IMR-90 (cell line): ENCODE results near the gene TRIM4. TPM values are rescaled to one million over a fixed set of nuclear protein-coding genes. Genes with fewer than 3 reads are reported as not detected.
"Not testable (repeated sequence)": the region's sequence is repeated elsewhere in the genome, so short reads cannot be mapped to it uniquely, and the experiment has no call there.

Experiments
- ATAC-seq: fragments of 200-7000 bp; cut with Tn5 transposase; 2 replicates; pipeline ENCODE4 v1.9.1; 2020; ENCODE audit warnings: low read depth, mild to moderate bottlenecking, moderate library complexity
- BruUV-seq: library from RNA; stranded (reverse); fragments of 400-500 nt; replicated peaks from 2 replicates; lab custom pipeline; 2021; lab: Mats Ljungman, UMichigan
- CTCF ChIA-PET: fragments of 300-600 bp; formaldehyde crosslinking; extraction: SDS; loops from one replicate; lab custom pipeline; 2021; ENCODE audit warnings: antibody characterized with exemption; lab: Yijun Ruan, JAX
- POLR2A ChIA-PET: fragments of 300-600 bp; sonication (Branson Sonifier 250); formaldehyde crosslinking; loops from one replicate; lab custom pipeline; 2022; ENCODE audit warnings: antibody characterized with exemption; ENCODE audit not compliant: unreplicated experiment; lab: Charles Lee
- DNase-seq: peaks from one replicate; pipeline ENCODE4 v3.0.0; 2013
- H2AFZ ChIP-seq: replicated peaks from 2 replicates; pipeline ENCODE3; 2013; ENCODE audit warnings: low read length, mild to moderate bottlenecking; ENCODE audit not compliant: poor library complexity
- H2AK5ac ChIP-seq: 2 replicates; pipeline ENCODE4 v1.6.1; 2013; ENCODE audit warnings: low read depth, low read length, inconsistent platforms
- H2AK9ac ChIP-seq: replicated peaks from 2 replicates; pipeline ENCODE3; 2013; ENCODE audit warnings: mild to moderate bottlenecking, low read depth, low read length, moderate library complexity; ENCODE audit not compliant: poor library complexity
- H2BK120ac ChIP-seq: 2 replicates; pipeline ENCODE4 v1.6.1; 2013; ENCODE audit warnings: low read depth, low read length, inconsistent platforms
- H2BK15ac ChIP-seq: 3 replicates; pipeline ENCODE4 v1.6.1; 2013; ENCODE audit warnings: low read depth, low read length, inconsistent platforms
- H2BK20ac ChIP-seq: 2 replicates; pipeline ENCODE4 v1.6.1; 2013; ENCODE audit warnings: low read depth, mild to moderate bottlenecking, inconsistent platforms, low read length, moderate library complexity
- H2BK5ac ChIP-seq: 2 replicates; pipeline ENCODE4 v1.6.1; 2013; ENCODE audit warnings: mild to moderate bottlenecking, low read depth, low read length, inconsistent platforms; ENCODE audit not compliant: poor library complexity, severe bottlenecking
- H3K14ac ChIP-seq: replicated peaks from 2 replicates; pipeline ENCODE4 v1.6.1; 2013; ENCODE audit warnings: low read depth, low read length, inconsistent platforms
- H3K18ac ChIP-seq: 2 replicates; pipeline ENCODE4 v1.6.1; 2013; ENCODE audit warnings: low read depth, low read length, control low read depth
- H3K23ac ChIP-seq: 2 replicates; pipeline ENCODE4 v1.6.1; 2013; ENCODE audit warnings: low read depth, low read length, inconsistent platforms
- H3K27ac ChIP-seq: 2 replicates; pipeline ENCODE4 v1.5.1; 2013; ENCODE audit warnings: mild to moderate bottlenecking, control low read depth, low read length; ENCODE audit not compliant: insufficient read depth
- H3K27me3 ChIP-seq: 2 replicates; pipeline ENCODE4 v1.6.1; 2013; ENCODE audit warnings: low read length; ENCODE audit not compliant: control insufficient read depth, insufficient read depth
- H3K36me3 ChIP-seq: 2 replicates; pipeline ENCODE4 v1.6.1; 2013; ENCODE audit warnings: low read length, mixed read lengths; ENCODE audit not compliant: control insufficient read depth, insufficient read depth
- H3K4ac ChIP-seq: 2 replicates; pipeline ENCODE4 v1.6.1; 2013; ENCODE audit warnings: low read depth, low read length, inconsistent platforms
- H3K4me1 ChIP-seq: 2 replicates; pipeline ENCODE4 v1.6.1; 2013; ENCODE audit warnings: low read length, mixed read lengths; ENCODE audit not compliant: control insufficient read depth, insufficient read depth
- H3K4me2 ChIP-seq: 2 replicates; pipeline ENCODE4 v1.6.1; 2013; ENCODE audit warnings: low read depth, mild to moderate bottlenecking, control low read depth, low read length, moderate library complexity
- H3K4me3 ChIP-seq: 2 replicates; pipeline ENCODE4 v1.5.1; 2013; ENCODE audit warnings: low read depth, mild to moderate bottlenecking, control low read depth, low read length, moderate library complexity; ENCODE audit not compliant: insufficient read depth
- H3K56ac ChIP-seq: 2 replicates; pipeline ENCODE4 v1.6.1; 2013; ENCODE audit warnings: low read length, inconsistent platforms; ENCODE audit not compliant: insufficient read depth; ENCODE audit errors: extremely low read depth
- H3K79me1 ChIP-seq, 2 experiments: 2 replicates each; pipeline ENCODE4 v1.6.1; 2013; ENCODE audit warnings: low read length in 2 of 2, inconsistent platforms in 1 of 2, low read depth in 1 of 2
- H3K9ac ChIP-seq: 2 replicates; pipeline ENCODE4 v1.6.1; 2013; ENCODE audit warnings: low read depth, low read length, control low read depth
- H3K9me1 ChIP-seq: 2 replicates; pipeline ENCODE4 v1.6.1; 2013; ENCODE audit warnings: low read length, inconsistent platforms; ENCODE audit not compliant: insufficient read depth
- H3K9me3 ChIP-seq: 2 replicates; pipeline ENCODE4 v1.6.1; 2013; ENCODE audit warnings: low read length; ENCODE audit not compliant: control insufficient read depth, insufficient read depth
- H4K20me1 ChIP-seq: 2 replicates; pipeline ENCODE4 v1.6.1; 2013; ENCODE audit warnings: low read length, inconsistent platforms; ENCODE audit not compliant: insufficient read depth
- H4K5ac ChIP-seq: 2 replicates; pipeline ENCODE4 v1.6.1; 2013; ENCODE audit warnings: mild to moderate bottlenecking, low read depth, low read length, control low read depth
- H4K8ac ChIP-seq, 2 experiments: 2 replicates each; pipeline ENCODE4 v1.6.1; 2013; ENCODE audit warnings: low read depth in 2 of 2, low read length in 2 of 2, control low read depth in 1 of 2, inconsistent platforms in 1 of 2
- H4K91ac ChIP-seq: 2 replicates; pipeline ENCODE4 v1.6.1; 2013; ENCODE audit warnings: low read depth, low read length, inconsistent platforms; ENCODE audit not compliant: insufficient read depth
- BHLHE40 ChIP-seq: fragments of 150-350 bp; IDR thresholded peaks from 2 replicates; pipeline ENCODE4 v1.6.1; 2016; ENCODE audit warnings: mild to moderate bottlenecking, low read depth, low read length
- CEBPB ChIP-seq: IDR thresholded peaks from 2 replicates; pipeline ENCODE4 v1.6.1; 2012; ENCODE audit warnings: low read depth, low read length, improper control_type of control experiment
- CHD1 ChIP-seq: IDR thresholded peaks from 2 replicates; pipeline ENCODE4 v1.6.1; 2012; ENCODE audit warnings: low read depth, low read length, improper control_type of control experiment
- FOS ChIP-seq: fragments of 150-350 bp; IDR thresholded peaks from 2 replicates; pipeline ENCODE4 v1.6.1; 2016; ENCODE audit warnings: low read depth, low read length
- MAFK ChIP-seq: IDR thresholded peaks from 2 replicates; pipeline ENCODE4 v1.6.1; 2012; ENCODE audit warnings: low read depth, low read length, improper control_type of control experiment
- MXI1 ChIP-seq: IDR thresholded peaks from 2 replicates; pipeline ENCODE4 v1.6.1; 2012; ENCODE audit warnings: low read depth, mild to moderate bottlenecking, low read length, moderate library complexity, borderline replicate concordance
- POLR2A ChIP-seq: IDR thresholded peaks from 2 replicates; pipeline ENCODE4 v1.6.1; 2012; ENCODE audit warnings: mild to moderate bottlenecking, low read depth, low read length
- RAD21 ChIP-seq: IDR thresholded peaks from 2 replicates; pipeline ENCODE4 v1.6.1; 2012; ENCODE audit warnings: low read length, improper control_type of control experiment
- RFX5 ChIP-seq: IDR thresholded peaks from 2 replicates; pipeline ENCODE4 v1.8.0; 2012; ENCODE audit warnings: low read depth, mild to moderate bottlenecking, low read length, moderate library complexity
- USF2 ChIP-seq: fragments of 150-350 bp; IDR thresholded peaks from 2 replicates; pipeline ENCODE4 v1.6.1; 2017; ENCODE audit warnings: mild to moderate bottlenecking, antibody characterized with exemption, low read length, low read depth
- WGBS, 2 experiments: methylation state at CpG; one replicate each; pipeline versions ENCODE4 v1.1.5 to v1.1.7; 2013; ENCODE audit warnings: missing lambda C conversion rate in 2 of 2; ENCODE audit not compliant: insufficient read length in 1 of 2; ENCODE audit errors: extremely low coverage in 2 of 2; 5-methylcytosine and 5-hydroxymethylcytosine counted together
- dilution Hi-C: fragments of 300-500 bp; cut with HindIII; formaldehyde crosslinking; loops from one replicate; pipeline ENCODE4 v1.14.3; 2018; ENCODE audit warnings: low sequenced_read_pairs; ENCODE audit not compliant: unreplicated experiment
- in situ Hi-C: fragments of 300-500 bp; cut with MboI; formaldehyde crosslinking; loops from 3 replicates; pipeline ENCODE4 v1.14.3; 2019; ENCODE audit warnings: low sequenced_read_pairs, inconsistent platforms, mixed read lengths
- intact Hi-C: fragments of 100-400 bp; cut with micrococcal nuclease; formaldehyde crosslinking; loops from 2 replicates; pipeline ENCODE4 v1.10.0; 2022
- polyA plus RNA-seq, 3 experiments: library from polyadenylated mRNA; depleted of rRNA; stranded (reverse); fragments of >200 nt; gene quantifications; 2 replicates each; pipeline ENCODE4 v1.2.3, GENCODE V29; 2012; ENCODE audit warnings: low replicate concordance in 1 of 3
- total RNA-seq: library from RNA; depleted of rRNA; stranded (reverse); fragments of >200 nt; gene quantifications from 2 replicates; pipeline ENCODE4 v1.2.3, GENCODE V29; 2012

Gene TRIM4
- total and polyA plus RNA-seq, 2 of the 4 experiments (the other 2 are of a cell fraction), result 10.6 to 13.4 TPM

GRCh38 chr7:99868246-99868645 is 51.1 kb downstream of the TRIM4 start:
- Histone ChIP-seq H2BK20ac (no peak overlapping the region), H3K9me3 (peaks cover 7% of the 10 kb centered on the region), H3K14ac (no peak overlapping the region), H3K36me3 (no peaks in the 10 kb centered on the region), H3K9ac (no peak overlapping the region), H3K18ac (no peak overlapping the region), H2AK5ac (no peak overlapping the region), H3K23ac (no peak overlapping the region), H2AFZ (no peak overlapping the region), H4K8ac (no peak overlapping the region), H3K79me1 (no peaks in the 10 kb centered on the region), H4K91ac (no peak overlapping the region), H3K4ac (no peak overlapping the region), H3K4me3 (no peak overlapping the region), H3K4me1 (no peaks in the 10 kb centered on the region), H3K27ac (no peak overlapping the region), H4K20me1 (no peaks in the 10 kb centered on the region), H2BK5ac (no peak overlapping the region), H4K5ac (no peak overlapping the region), H2BK120ac (no peak overlapping the region), H2AK9ac (no peak overlapping the region), H3K56ac (no peak overlapping the region), H2BK15ac (no peak overlapping the region), H3K4me2 (no peak overlapping the region), H3K27me3 (no peaks in the 10 kb centered on the region), H3K9me1 (no peaks in the 10 kb centered on the region)
- CTCF ChIA-PET, result no interaction called here
- intact Hi-C loops, result no loop called here
- BruUV-seq, result no TSS peak
- DNase-seq (no peak), ATAC-seq (no peak)
- no CpG with 5 or more reads among the region's 1 CpG for WGBS, 2 experiments
- TF ChIP-seq USF2, result no peak
- TF ChIP-seq MXI1, result no peak
- TF ChIP-seq CEBPB, result no peak
- no peak for TF ChIP-seq BHLHE40
- TF ChIP-seq FOS, result no peak
- TF ChIP-seq POLR2A, result no peak
- TF ChIP-seq RAD21, result no peak
- no peak for TF ChIP-seq CHD1
- TF ChIP-seq RFX5, result no peak
- TF ChIP-seq MAFK, result no peak
- POLR2A ChIA-PET, result no interaction called here
- dilution Hi-C loops, result no loop called here
- in situ Hi-C loops, result no loop called here

- H4K8ac ChIP-seq, H3K18ac ChIP-seq, H2BK20ac ChIP-seq, H2AFZ ChIP-seq, H3K14ac ChIP-seq, H3K79me1 ChIP-seq, in situ Hi-C loops, H4K20me1 ChIP-seq, H3K27me3 ChIP-seq, ATAC-seq, H3K9ac ChIP-seq, H3K9me3 ChIP-seq, dilution Hi-C loops, H2AK9ac ChIP-seq, BruUV-seq, H4K5ac ChIP-seq, H3K4me3 ChIP-seq, H2BK5ac ChIP-seq, H3K36me3 ChIP-seq, H3K56ac ChIP-seq, POLR2A ChIA-PET, DNase-seq, H3K9me1 ChIP-seq, H3K4me1 ChIP-seq, intact Hi-C loops, H2BK120ac ChIP-seq, H2AK5ac ChIP-seq, H3K23ac ChIP-seq, H2BK15ac ChIP-seq, H3K4ac ChIP-seq, H3K4me2 ChIP-seq, H4K91ac ChIP-seq, H3K27ac ChIP-seq: not testable (repeated sequence)
- CTCF ChIA-PET, result interaction anchor here (0.6 kb wide), 1 partner anchor 22 kb away, joined by 3 read pairs; no protein-coding TSS in a partner anchor
- no CpG with 5 or more reads among the region's 2 CpGs for WGBS, 2 experiments
These were observed 51.9 kb downstream of the TRIM4 start for GRCh38 chr7:99867477-99867876.
